Uterus (tissue), 2 donors: ENCODE data around the gene ZFP42.

Experiments
- CTCF ChIP-seq, 4 experiments: fragments of 200-600 bp in 2 of 4; fragments of 450-650 bp in 2 of 4; sonication (generic) in 2 of 4; IDR thresholded peaks; one replicate each; pipeline ENCODE4 v1.5.1; 2016 to 2019; ENCODE audit warnings: antibody characterized with exemption in 4 of 4, mild to moderate bottlenecking in 2 of 4, moderate library complexity in 1 of 4
- POLR2A ChIP-seq, 2 donors: fragments of 450-650 bp; IDR thresholded peaks; one replicate each; pipeline ENCODE4 v1.6.1; 2016; ENCODE audit warnings: antibody characterized with exemption in 2 of 2, mild to moderate bottlenecking in 1 of 2, moderate library complexity in 1 of 2

DNA sequence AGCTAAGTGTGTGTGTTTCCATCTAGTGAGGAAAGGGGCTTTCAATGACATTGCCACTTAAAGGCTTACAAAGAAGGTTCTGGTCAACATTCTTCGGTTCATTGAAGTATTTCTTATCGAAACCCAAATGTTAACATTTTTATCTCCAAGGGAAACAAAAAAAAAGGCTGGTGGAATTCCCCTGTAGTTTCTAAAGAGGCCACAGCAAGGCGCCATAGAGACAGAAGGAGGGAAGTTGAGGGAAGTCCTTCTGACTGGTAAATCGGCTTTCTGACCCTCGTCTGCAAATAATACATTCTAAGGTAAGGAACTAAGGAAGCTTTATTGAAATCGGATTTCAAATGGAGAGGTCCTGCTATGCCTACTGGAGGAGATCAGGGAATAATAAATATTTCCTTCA is 1.7 kb upstream of the ZFP42 start:
- TF ChIP-seq CTCF (IDR thresholded peaks at IDR 0.05) (no peak), POLR2A (IDR thresholded peaks at IDR 0.05) (no peak)
